Breast epithelium (tissue), 4 donors: ENCODE results near the gene MYO1G. TPM values are rescaled to one million over a fixed set of nuclear protein-coding genes. Genes with fewer than 3 reads are reported as not detected.

Experiments used
- DNase-seq, 2 donors: peaks; one replicate each; pipeline ENCODE4 v3.0.0-alpha.2; 2019; ENCODE audit warnings: low spot score in 2 of 2
- H3K27ac ChIP-seq, 2 donors: fragments of 200-600 bp; sonication (generic) in 1 of 2; one replicate each; pipeline ENCODE4 v1.5.1; 2016 to 2019; ENCODE audit warnings: mild to moderate bottlenecking in 1 of 2
- H3K27me3 ChIP-seq, 2 donors: fragments of 200-600 bp; sonication (generic) in 1 of 2; one replicate each; pipeline versions ENCODE4 v1.5.1 to v1.6.0; 2017 to 2019; ENCODE audit warnings: control low read depth in 1 of 2, mild to moderate bottlenecking in 1 of 2
- H3K36me3 ChIP-seq: fragments of 200-600 bp; one replicate; pipeline ENCODE4 v1.5.1; 2019
- H3K4me1 ChIP-seq, 2 donors: fragments of 200-600 bp; sonication (generic); one replicate each; pipeline ENCODE4 v1.5.1; 2016 to 2019; ENCODE audit warnings: control low read depth in 1 of 2
- H3K4me3 ChIP-seq, 3 donors: fragments of 200-600 bp; sonication (generic); 1 replicate in 2 of 3; 2 replicates in 1 of 3; pipeline ENCODE4 v1.5.1; 2016 to 2019; ENCODE audit warnings: mild to moderate bottlenecking in 3 of 3, moderate library complexity in 2 of 3
- H3K9me3 ChIP-seq, 2 donors: fragments of 200-600 bp; sonication (generic) in 1 of 2; one replicate each; pipeline ENCODE4 v1.5.1; 2016 to 2019; ENCODE audit warnings: control low read depth in 1 of 2
- CTCF ChIP-seq, 3 donors: fragments of 450-650 bp; IDR thresholded peaks; one replicate each; pipeline ENCODE4 v1.5.1; 2016 to 2017; ENCODE audit warnings: antibody characterized with exemption in 3 of 3, mild to moderate bottlenecking in 3 of 3, moderate library complexity in 3 of 3
- POLR2A ChIP-seq: fragments of 450-650 bp; IDR thresholded peaks from one replicate; pipeline ENCODE4 v1.6.1; 2016; ENCODE audit warnings: antibody characterized with exemption, mild to moderate bottlenecking, moderate library complexity
- POLR2AphosphoS5 ChIP-seq, 3 donors: sonication (generic); formaldehyde crosslinking; IDR thresholded peaks; one replicate each; pipeline ENCODE4 v1.6.1; 2017; ENCODE audit warnings: antibody characterized with exemption in 3 of 3
- intact Hi-C: fragments of 100-400 bp; cut with DNase I; formaldehyde crosslinking; loops from one replicate; pipeline ENCODE4 v1.15.1; 2023; ENCODE audit warnings: low total_unique reads
- total RNA-seq, 3 donors: library from RNA; depleted of rRNA; stranded (reverse); fragments of >200 nt; gene quantifications; one replicate each; pipeline ENCODE4 v1.1.0, GENCODE V29; 2016

Gene MYO1G
- total RNA-seq, 3 donors from 2014 or later: 2.0 to 2.9 (median 2.2) TPM

- DNase-seq: no peak
- Histone ChIP-seq H3K36me3 (peaks cover 18% of the 10 kb centered on the region), H3K4me1 (no peaks in the 10 kb centered on the region), H3K27me3 (no peaks in the 10 kb centered on the region), H3K4me3 (no peak overlapping the region), H3K9me3 (no peaks in the 10 kb centered on the region), H3K27ac (peak overlapping the region in 1 of 2 donors; percentile 71)
- no peak for TF ChIP-seq POLR2AphosphoS5 (IDR thresholded peaks at IDR 0.05)
- TF ChIP-seq POLR2A: no peak
- TF ChIP-seq CTCF (IDR thresholded peaks at IDR 0.05): no peak
- intact Hi-C loops: loop anchor here (10.0 kb wide), 1 partner anchor 385 kb away; no protein-coding TSS in a partner anchor
These were observed 922 bp upstream of the MYO1G start for GRCh38 chr7:44979481-44980392.

GRCh38 chr7:44977959-44978335, 868 bp downstream of the MYO1G start:
- no peak for DNase-seq
- peak overlapping the region in 1 of 3 donors; percentile 15 for H3K4me3 ChIP-seq
- peaks cover 5% of the 10 kb centered on the region for H3K36me3 ChIP-seq
- no peaks in the 10 kb centered on the region for H3K27me3 ChIP-seq
- intact Hi-C loops: no loop called here
- peak overlapping the region in 1 of 2 donors; percentile 48 for H3K27ac ChIP-seq
- no peak for TF ChIP-seq POLR2A
- TF ChIP-seq CTCF (IDR thresholded peaks at IDR 0.05): no peak
- TF ChIP-seq POLR2AphosphoS5 (IDR thresholded peaks at IDR 0.05): no peak
- no peaks in the 10 kb centered on the region for H3K4me1 ChIP-seq
- H3K9me3 ChIP-seq: no peaks in the 10 kb centered on the region

GRCh38 chr7:44977304-44977958, 1.4 kb downstream of the MYO1G start:
- intact Hi-C loops: no loop called here
- no peak for TF ChIP-seq CTCF (IDR thresholded peaks at IDR 0.05)
- no peak for TF ChIP-seq POLR2AphosphoS5 (IDR thresholded peaks at IDR 0.05)
- no peak for TF ChIP-seq POLR2A
- peak overlapping the region in 1 of 3 donors; percentile 15 for H3K4me3 ChIP-seq
- H3K27ac ChIP-seq: peak overlapping the region in 1 of 2 donors; percentile 48
- H3K4me1 ChIP-seq: no peaks in the 10 kb centered on the region
- no peaks in the 10 kb centered on the region for H3K27me3 ChIP-seq
- no peaks in the 10 kb centered on the region for H3K9me3 ChIP-seq
- H3K36me3 ChIP-seq: no peaks in the 10 kb centered on the region
- no peak for DNase-seq

- no peaks in the 10 kb centered on the region for H3K4me1 ChIP-seq
- H3K9me3 ChIP-seq: no peaks in the 10 kb centered on the region
- H3K27me3 ChIP-seq: no peaks in the 10 kb centered on the region
- intact Hi-C loops: no loop called here
- peak overlapping the region in 1 of 2 donors; percentile 48 for H3K27ac ChIP-seq
- DNase-seq: no peak
- H3K4me3 ChIP-seq: no peak overlapping the region
- TF ChIP-seq CTCF (IDR thresholded peaks at IDR 0.05): no peak
- TF ChIP-seq POLR2AphosphoS5 (IDR thresholded peaks at IDR 0.05): no peak
- no peak for TF ChIP-seq POLR2A
- no peaks in the 10 kb centered on the region for H3K36me3 ChIP-seq
These were observed 2.0 kb downstream of the MYO1G start for GRCh38 chr7:44976746-44977196.
